ENCODE results near the gene ALMS1.
"Not testable (repeated sequence)": the region's sequence is repeated elsewhere in the genome, so short reads cannot be mapped to it uniquely, and the experiment has no call there.

ALMS1 gene

DNA sequence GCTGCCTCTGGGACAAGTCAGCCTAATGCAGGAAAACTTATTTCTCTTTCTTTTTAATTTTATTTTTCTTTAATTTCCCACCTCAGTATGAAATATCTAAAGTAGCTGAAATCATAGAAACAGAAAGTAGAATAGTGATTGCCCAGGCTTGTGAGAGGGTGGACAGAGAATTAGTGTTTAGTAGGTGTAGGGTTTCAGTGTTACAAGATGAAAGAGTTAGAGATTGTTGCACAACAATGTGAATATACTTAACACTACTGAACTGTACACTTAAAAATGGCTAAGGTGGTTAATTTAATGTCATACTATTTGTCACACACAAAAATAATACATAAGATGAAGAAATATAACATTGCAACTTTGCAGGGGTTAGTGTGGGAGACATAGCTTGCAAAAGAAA, 175.8 kb downstream of the ALMS1 start:
- no peaks in the 10 kb centered on the region for H4K20me1 ChIP-seq
- H3K9ac ChIP-seq: no peak overlapping the region
- H3K36me3 ChIP-seq: peaks cover 35% of the 10 kb centered on the region
- no peak overlapping the region for H3K4me3 ChIP-seq
- TF ChIP-seq Cebpa-rat (IDR thresholded peaks at IDR 0.05): no peak
- no peak overlapping the region for H3K27ac ChIP-seq
- H3K9me3 ChIP-seq: no peaks in the 10 kb centered on the region
- no peak overlapping the region for H3K4me2 ChIP-seq
- no peaks in the 10 kb centered on the region for H3K27me3 ChIP-seq
- H3K4me1 ChIP-seq: no peaks in the 10 kb centered on the region

GRCh38 chr2:73564986-73565385, 179.3 kb downstream of the ALMS1 start:
- H3K4me1 ChIP-seq: no peaks in the 10 kb centered on the region
- H3K27ac ChIP-seq: no peak overlapping the region
- no peaks in the 10 kb centered on the region for H3K9me3 ChIP-seq
- no peak overlapping the region for H3K4me2 ChIP-seq
- no peak overlapping the region for H3K9ac ChIP-seq
- H3K4me3 ChIP-seq: no peak overlapping the region
- no peak for TF ChIP-seq Cebpa-rat (IDR thresholded peaks at IDR 0.05)
- H3K27me3 ChIP-seq: no peaks in the 10 kb centered on the region
- H4K20me1 ChIP-seq: no peaks in the 10 kb centered on the region
- peaks cover 25% of the 10 kb centered on the region for H3K36me3 ChIP-seq

- Histone ChIP-seq H3K27me3 (no peaks in the 10 kb centered on the region), H3K4me1 (no peaks in the 10 kb centered on the region)
Observed at GRCh38 chr2:73566288-73566878, 180.7 kb downstream of the ALMS1 start.

GRCh38 chr2:73575261-73575660, 189.6 kb downstream of the ALMS1 start:
- no peak for TF ChIP-seq Cebpa-rat (IDR thresholded peaks at IDR 0.05)
- Histone ChIP-seq H3K4me1 (no peaks in the 10 kb centered on the region), H3K27me3 (no peaks in the 10 kb centered on the region), H3K4me2 (no peak overlapping the region), H3K4me3 (no peak overlapping the region), H4K20me1 (no peaks in the 10 kb centered on the region), H3K36me3 (peaks cover 32% of the 10 kb centered on the region), H3K9me3 (peaks cover 14% of the 10 kb centered on the region), H3K27ac (no peak overlapping the region), H3K9ac (no peak overlapping the region)

More at GRCh38 chr2:73566288-73566878, 180.7 kb downstream of the ALMS1 start:
- H3K4me3 ChIP-seq: no peak overlapping the region
- H3K9me3 ChIP-seq: no peaks in the 10 kb centered on the region
- no peak overlapping the region for H3K4me2 ChIP-seq
- H3K36me3 ChIP-seq: peaks cover 11% of the 10 kb centered on the region
- H3K9ac ChIP-seq: no peak overlapping the region
- H4K20me1 ChIP-seq: no peaks in the 10 kb centered on the region
- no peak overlapping the region for H3K27ac ChIP-seq
- no peak for TF ChIP-seq Cebpa-rat (IDR thresholded peaks at IDR 0.05)

- Histone ChIP-seq H3K36me3 (peaks cover 19% of the 10 kb centered on the region), H3K9ac (no peak overlapping the region), H3K27ac (no peak overlapping the region), H3K4me3 (no peak overlapping the region), H3K9me3 (peaks cover 30% of the 10 kb centered on the region), H3K4me2 (no peak overlapping the region), H3K27me3 (no peaks in the 10 kb centered on the region), H3K4me1 (no peaks in the 10 kb centered on the region), H4K20me1 (no peaks in the 10 kb centered on the region)
- TF ChIP-seq Cebpa-rat (IDR thresholded peaks at IDR 0.05): no peak
Observed at GRCh38 chr2:73582364-73582763, 196.7 kb downstream of the ALMS1 start.

DNA sequence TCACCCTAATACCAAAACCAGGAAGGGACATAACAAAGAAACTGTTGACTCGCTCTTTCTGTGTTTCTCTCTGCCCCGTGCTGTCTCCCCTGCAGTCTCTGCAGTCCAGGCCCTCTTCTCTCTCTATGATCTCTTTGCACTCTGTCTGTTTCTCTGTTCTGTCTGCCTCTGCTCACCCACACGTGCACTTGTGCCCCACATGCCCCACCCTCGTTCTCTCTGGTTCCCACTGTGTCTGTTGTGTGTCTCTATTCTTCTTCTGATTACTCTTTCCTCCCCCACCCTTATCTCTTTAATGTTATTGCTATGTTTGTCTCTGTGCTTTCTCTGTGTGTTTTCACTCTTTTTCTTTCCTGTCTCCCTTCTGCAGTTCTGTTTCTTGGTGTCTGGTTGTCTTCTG, 202.5 kb downstream of the ALMS1 start:
- H3K4me1 ChIP-seq: no peaks in the 10 kb centered on the region
- TF ChIP-seq Cebpa-rat (IDR thresholded peaks at IDR 0.05): no peak
- no peak overlapping the region for H3K27ac ChIP-seq
- no peak overlapping the region for H3K9ac ChIP-seq
- H3K4me2 ChIP-seq: no peak overlapping the region
- no peak overlapping the region for H3K4me3 ChIP-seq
- H3K9me3 ChIP-seq: peaks cover 14% of the 10 kb centered on the region
- no peaks in the 10 kb centered on the region for H3K27me3 ChIP-seq
- 0 out of 2 replicates have a peak, but pooled peaks cover 3% of the 10 kb centered on the region for H3K36me3 ChIP-seq
- H4K20me1 ChIP-seq: no peaks in the 10 kb centered on the region

DNA sequence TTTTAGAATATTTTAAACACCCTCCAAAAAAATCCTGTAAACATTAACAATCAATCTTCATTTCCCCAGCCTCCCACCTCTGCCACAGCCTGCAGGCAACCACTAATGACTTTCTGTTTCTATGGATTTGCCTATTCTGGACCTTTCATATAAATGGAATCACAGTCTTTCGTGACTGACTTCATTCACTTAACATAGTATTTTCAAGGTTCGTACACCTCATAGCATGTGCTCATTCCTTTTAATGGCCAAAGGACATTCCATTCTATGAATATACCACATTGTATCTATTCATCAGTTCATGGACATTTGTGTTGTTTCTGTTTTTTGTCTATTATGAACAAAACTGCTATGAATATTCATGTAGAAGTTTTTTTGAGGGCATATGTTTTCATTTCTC, 208.0 kb downstream of the ALMS1 start:
- Histone ChIP-seq H4K20me1 (no peaks in the 10 kb centered on the region), H3K9ac (no peak overlapping the region), H3K4me3 (no peak overlapping the region), H3K4me2 (no peak overlapping the region), H3K4me1 (no peaks in the 10 kb centered on the region), H3K9me3 (peaks cover 11% of the 10 kb centered on the region), H3K27me3 (no peaks in the 10 kb centered on the region), H3K36me3 (peaks cover 9% of the 10 kb centered on the region), H3K27ac (no peak overlapping the region)
- no peak for TF ChIP-seq Cebpa-rat (IDR thresholded peaks at IDR 0.05)

DNA sequence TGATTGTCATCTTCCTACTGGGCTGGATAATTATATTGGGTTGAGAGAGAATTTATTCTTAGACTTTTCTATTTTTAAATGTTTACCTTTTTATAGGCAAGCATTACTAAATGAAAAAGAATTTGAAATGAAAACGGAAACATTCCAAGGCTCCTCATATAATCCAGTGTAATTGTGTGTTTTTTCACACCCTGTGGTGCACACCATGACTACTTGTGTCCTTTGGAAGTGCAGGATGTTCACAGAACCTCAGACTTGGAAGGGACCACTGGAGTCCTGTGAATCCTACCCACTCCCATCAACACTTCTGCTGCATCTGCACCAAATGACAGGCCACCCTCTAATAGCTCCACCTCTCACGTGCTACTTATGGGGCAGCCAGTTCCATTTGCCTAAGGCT, 208.6 kb downstream of the ALMS1 start:
- Histone ChIP-seq H3K4me3 (no peak overlapping the region), H3K27me3 (no peaks in the 10 kb centered on the region), H3K9me3 (peaks cover 11% of the 10 kb centered on the region), H3K36me3 (peaks cover 14% of the 10 kb centered on the region), H3K4me1 (no peaks in the 10 kb centered on the region), H4K20me1 (no peaks in the 10 kb centered on the region), H3K9ac (no peak overlapping the region), H3K4me2 (no peak overlapping the region), H3K27ac (no peak overlapping the region)
- TF ChIP-seq Cebpa-rat (IDR thresholded peaks at IDR 0.05): no peak

- Histone ChIP-seq H3K4me1 (no peaks in the 10 kb centered on the region), H3K4me2 (no peak overlapping the region), H3K27ac (no peak overlapping the region), H4K20me1 (no peaks in the 10 kb centered on the region), H3K9me3 (no peaks in the 10 kb centered on the region), H3K36me3 (peaks cover 48% of the 10 kb centered on the region), H3K9ac (no peak overlapping the region), H3K4me3 (no peak overlapping the region), H3K27me3 (no peaks in the 10 kb centered on the region)
- TF ChIP-seq Cebpa-rat (IDR thresholded peaks at IDR 0.05): no peak
Observed at GRCh38 chr2:73601780-73602179, 216.1 kb downstream of the ALMS1 start.

DNA sequence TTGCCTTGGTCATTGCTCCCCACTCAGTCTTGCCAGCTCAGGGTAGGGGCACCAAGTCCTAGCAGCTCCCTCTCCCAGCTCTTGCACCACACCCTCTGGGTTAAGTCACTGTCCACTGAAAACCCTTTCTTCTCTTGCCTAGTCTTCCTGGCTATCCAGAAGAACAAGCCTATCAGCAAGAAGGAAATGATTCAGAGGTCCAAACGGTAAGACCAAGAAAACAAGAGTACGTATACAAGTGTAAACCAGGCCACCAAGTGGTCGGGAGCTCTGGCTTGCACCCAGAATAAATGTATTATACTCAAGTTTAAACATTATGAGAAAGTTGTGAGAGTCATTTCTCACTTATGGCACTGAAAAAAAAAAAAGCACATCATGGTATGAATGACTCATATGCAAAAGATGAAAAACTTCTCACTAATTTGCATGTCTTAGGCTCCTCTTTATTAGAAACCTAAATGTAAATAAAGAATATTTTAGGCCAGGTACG, 217.5 kb downstream of the ALMS1 start:
- not testable (repeated sequence) for H4K20me1 ChIP-seq, H3K4me3 ChIP-seq, H3K27ac ChIP-seq, H3K9ac ChIP-seq, H3K9me3 ChIP-seq, H3K27me3 ChIP-seq, H3K4me1 ChIP-seq, H3K4me2 ChIP-seq
- H3K36me3 ChIP-seq: peaks cover 48% of the 10 kb centered on the region

DNA sequence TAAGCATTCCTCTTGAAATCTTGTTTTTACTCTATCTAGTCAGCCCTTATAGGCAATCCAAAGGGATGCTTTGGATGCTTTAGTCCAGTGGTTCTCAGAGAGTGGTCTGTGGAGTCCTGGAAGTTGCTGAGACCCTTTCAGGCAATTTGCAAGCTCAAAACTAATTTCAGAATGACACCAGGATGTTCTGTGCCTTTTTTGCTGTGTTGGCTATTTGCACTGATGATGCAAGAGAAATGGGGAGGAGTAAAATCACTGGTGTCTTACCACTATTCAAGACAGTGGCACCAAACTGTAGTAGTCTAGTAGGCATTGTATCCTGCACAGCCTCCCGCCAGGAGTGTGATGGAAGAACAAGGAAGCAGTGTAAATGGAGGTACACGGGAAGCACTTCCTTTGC, 219.0 kb downstream of the ALMS1 start:
- H4K20me1 ChIP-seq, H3K9me3 ChIP-seq, H3K4me1 ChIP-seq, H3K27me3 ChIP-seq, H3K4me3 ChIP-seq, H3K4me2 ChIP-seq, H3K27ac ChIP-seq, H3K9ac ChIP-seq: not testable (repeated sequence)
- H3K36me3 ChIP-seq: peaks cover 54% of the 10 kb centered on the region

Data from BLaER1 (cell line).